SK-N-SH (cell line): ENCODE data around the gene MYH11. TPM values are rescaled to one million over a fixed set of nuclear protein-coding genes. Genes with fewer than 3 reads are reported as not detected.

Experiments used
- CTCF ChIA-PET: fragments of 300-600, 350-600 bp; formaldehyde crosslinking; extraction: SDS; loops from one replicate; lab custom pipeline; 2021; lab: Yijun Ruan, JAX
- POLR2A ChIA-PET: fragments of 350-600 bp; sonication (Branson Sonifier 250); formaldehyde crosslinking; extraction: SDS; loops from one replicate; lab custom pipeline; 2020; ENCODE audit warnings: antibody characterized with exemption, inconsistent platforms; lab: Yijun Ruan, JAX
- DNase-seq: peaks from one replicate; pipeline ENCODE4 v3.0.0; 2012
- H2AFZ ChIP-seq: fragments of 200-600 bp; sonication (generic); 2 replicates; pipeline ENCODE4 v1.8.1; 2016; ENCODE audit warnings: antibody characterized with exemption, mild to moderate bottlenecking, low read depth
- H3F3A ChIP-seq: fragments of 200-600 bp; sonication (generic); replicated peaks from 2 replicates; pipeline ENCODE3; 2016; ENCODE audit warnings: antibody characterized with exemption, mild to moderate bottlenecking; ENCODE audit not compliant: insufficient read depth
- H3K27ac ChIP-seq, 2 experiments: fragments of 200-500 bp in 1 of 2; fragments of 200-600 bp in 1 of 2; sonication (Bioruptor generic) in 1 of 2; sonication (generic), shearing (Covaris generic) in 1 of 2; 2 replicates each; pipeline versions ENCODE4 v1.5.1 to v1.6.1; 2014 to 2016; ENCODE audit warnings: low read depth in 2 of 2, inconsistent platforms in 1 of 2, low read length in 1 of 2, mild to moderate bottlenecking in 1 of 2, mixed read lengths in 1 of 2
- H3K27me3 ChIP-seq: fragments of 200-600 bp; sonication (generic), shearing (Covaris generic); 2 replicates; pipeline ENCODE4 v1.6.1; 2016; ENCODE audit warnings: mixed run types; ENCODE audit not compliant: insufficient read depth
- H3K36me3 ChIP-seq, 2 experiments: fragments of 200-500 bp in 1 of 2; fragments of 200-600 bp in 1 of 2; sonication (Bioruptor generic) in 1 of 2; sonication (generic) in 1 of 2; replicated peaks in 1 of 2; 2 replicates each; pipeline versions ENCODE3 to v1.5.1; 2014 to 2016; ENCODE audit warnings: low read length in 1 of 2, mild to moderate bottlenecking in 1 of 2; ENCODE audit not compliant: insufficient read depth in 2 of 2, control insufficient read depth in 1 of 2
- H3K4me1 ChIP-seq, 2 experiments: fragments of 200-500 bp in 1 of 2; fragments of 200-600 bp in 1 of 2; sonication (Bioruptor generic) in 1 of 2; sonication (generic), shearing (Covaris generic) in 1 of 2; 2 replicates each; pipeline versions ENCODE4 v1.5.1 to v1.6.1; 2014 to 2016; ENCODE audit warnings: low read depth in 1 of 2, low read length in 1 of 2, mixed run types in 1 of 2; ENCODE audit not compliant: insufficient read depth in 2 of 2, control insufficient read depth in 1 of 2
- H3K4me2 ChIP-seq: fragments of 200-600 bp; sonication (generic), shearing (Covaris generic); 2 replicates; pipeline ENCODE4 v1.6.1; 2017; ENCODE audit warnings: mixed run types
- H3K4me3 ChIP-seq, 2 experiments: fragments of 200-500 bp in 1 of 2; fragments of 200-600 bp in 1 of 2; sonication (Bioruptor generic) in 1 of 2; sonication (generic), shearing (Covaris generic) in 1 of 2; 2 replicates each; pipeline versions ENCODE4 v1.5.1 to v1.8.1; 2014 to 2016; ENCODE audit warnings: low read depth in 2 of 2, inconsistent platforms in 1 of 2, low read length in 1 of 2, mild to moderate bottlenecking in 1 of 2, mixed read lengths in 1 of 2, moderate library complexity in 1 of 2
- H3K79me2 ChIP-seq: fragments of 200-600 bp; sonication (generic); 2 replicates; pipeline ENCODE4 v1.8.1; 2017; ENCODE audit warnings: mild to moderate bottlenecking; ENCODE audit not compliant: insufficient read depth
- H3K9ac ChIP-seq: fragments of 200-600 bp; sonication (generic); 2 replicates; pipeline ENCODE4 v1.6.1; 2017; ENCODE audit warnings: mixed run types
- H3K9me2 ChIP-seq: fragments of 200-600 bp; sonication (generic); 2 replicates; pipeline ENCODE4 v1.6.1; 2017; ENCODE audit warnings: mixed run types
- H3K9me3 ChIP-seq: fragments of 200-600 bp; sonication (generic); 2 replicates; pipeline ENCODE4 v1.6.1; 2017; ENCODE audit warnings: mixed run types, mild to moderate bottlenecking, moderate library complexity
- H4K20me1 ChIP-seq: fragments of 200-600 bp; sonication (generic); 2 replicates; pipeline ENCODE4 v1.6.1; 2017; ENCODE audit warnings: mild to moderate bottlenecking, mixed run types; ENCODE audit not compliant: insufficient read depth
- CHD2 ChIP-seq: fragments of 150-350 bp; IDR thresholded peaks from 2 replicates; pipeline ENCODE4 v1.6.1; 2018; ENCODE audit warnings: low read length; ENCODE audit not compliant: partially characterized antibody
- CTCF ChIP-seq: fragments of 200-600 bp; sonication (generic); IDR thresholded peaks from 2 replicates; pipeline ENCODE4 v1.6.1; 2017; ENCODE audit warnings: antibody characterized with exemption, mild to moderate bottlenecking, moderate library complexity
- EP300 ChIP-seq, 2 experiments: IDR thresholded peaks; 2 replicates each; pipeline versions ENCODE4 v1.4.0 to v1.6.1; 2012; ENCODE audit warnings: borderline replicate concordance in 1 of 2, low read depth in 1 of 2, low read length in 1 of 2
- EZH2phosphoT487 ChIP-seq: fragments of 200-600 bp; sonication (generic); IDR thresholded peaks from 2 replicates; pipeline ENCODE4 v1.6.1; 2017; ENCODE audit warnings: low read depth, mixed run types, mild to moderate bottlenecking, antibody characterized with exemption, moderate library complexity, borderline replicate concordance
- GATA2 ChIP-seq: sonication (generic); formaldehyde crosslinking; IDR thresholded peaks from 2 replicates; pipeline ENCODE4 v1.5.0; 2020; ENCODE audit warnings: mild to moderate bottlenecking, missing genetic modification reagents
- IRF3 ChIP-seq: fragments of 150-350 bp; IDR thresholded peaks from 2 replicates; pipeline ENCODE4 v1.6.1; 2016; ENCODE audit warnings: mild to moderate bottlenecking, low read depth, low read length
- JUND ChIP-seq: IDR thresholded peaks from 2 replicates; pipeline ENCODE4 v1.4.0; 2012
- MAX ChIP-seq: IDR thresholded peaks from 2 replicates; pipeline ENCODE4 v1.4.0; 2012; ENCODE audit warnings: low read depth
- NFIC ChIP-seq: IDR thresholded peaks from 2 replicates; pipeline ENCODE4 v1.4.0; 2012; ENCODE audit warnings: borderline replicate concordance
- POLR2AphosphoS5 ChIP-seq: IDR thresholded peaks from 2 replicates; pipeline ENCODE4 v1.6.1; 2012; ENCODE audit warnings: low read depth, low read length
- RCOR1 ChIP-seq: fragments of 150-350 bp; IDR thresholded peaks from 2 replicates; pipeline ENCODE4 v1.6.1; 2017; ENCODE audit warnings: antibody characterized with exemption, low read length
- REST ChIP-seq: IDR thresholded peaks from 2 replicates; pipeline ENCODE4 v1.6.1; 2012; ENCODE audit warnings: mild to moderate bottlenecking, low read depth, low read length, moderate library complexity
- RXRA ChIP-seq: IDR thresholded peaks from 2 replicates; pipeline ENCODE4 v1.4.0; 2012; ENCODE audit warnings: low read depth, mild to moderate bottlenecking, borderline replicate concordance
- SIN3A ChIP-seq: IDR thresholded peaks from 2 replicates; pipeline ENCODE4 v1.6.1; 2012; ENCODE audit warnings: low read depth, mild to moderate bottlenecking, low read length, moderate library complexity, borderline replicate concordance
- SMC3 ChIP-seq: IDR thresholded peaks from 2 replicates; pipeline ENCODE4 v1.6.1; 2012; ENCODE audit warnings: low read depth, low read length, improper control_type of control experiment
- TCF12 ChIP-seq: IDR thresholded peaks from 2 replicates; pipeline ENCODE4 v1.4.0; 2012
- YY1 ChIP-seq: IDR thresholded peaks from 2 replicates; pipeline ENCODE4 v1.4.0; 2012; ENCODE audit warnings: low read depth, mild to moderate bottlenecking
- ZBTB33 ChIP-seq: IDR thresholded peaks from 2 replicates; pipeline ENCODE4 v1.4.0; 2012; ENCODE audit warnings: low read depth, borderline replicate concordance
- WGBS: methylation state at CpG from one replicate; pipeline ENCODE4 v1.1.6; 2017; ENCODE audit warnings: low lambda C conversion rate; 5-methylcytosine and 5-hydroxymethylcytosine counted together
- polyA plus RNA-seq, 3 experiments: library from polyadenylated mRNA; depleted of rRNA; stranded (reverse); fragments of >200 nt; gene quantifications; 2 replicates each; pipeline ENCODE4 v1.2.3, GENCODE V29; 2012

MYH11 gene
- polyA plus RNA-seq, 1 of the 3 experiments (the other 2 are of a cell fraction): 0.02 TPM

- H4K20me1 ChIP-seq: no peaks in the 10 kb centered on the region
- no peak overlapping the region for H2AFZ ChIP-seq
- H3K9ac ChIP-seq: no peak overlapping the region
- ChIA-PET POLR2A (no interaction called here), CTCF (interaction anchor here (0.6 kb wide), 1 partner anchor 15 kb away, joined by 5 read pairs; no protein-coding TSS in a partner anchor)
- no peak overlapping the region for H3K27ac ChIP-seq
- DNase-seq: no peak
- no peaks in the 10 kb centered on the region for H3K4me1 ChIP-seq
- H3K79me2 ChIP-seq: no peaks in the 10 kb centered on the region
- no peaks in the 10 kb centered on the region for H3F3A ChIP-seq
- H3K4me3 ChIP-seq: no peak overlapping the region
- TF ChIP-seq ZBTB33 (no peak), MAX (no peak), EP300 (IDR thresholded peaks at IDR 0.05; ENCODE audit: borderline replicate concordance in 1 of 2, low read depth in 1 of 2, low read length in 1 of 2) (no peak)
- H3K9me2 ChIP-seq: no peaks in the 10 kb centered on the region
- H3K4me2 ChIP-seq: no peak overlapping the region
- 52% methylated on average over 6 of the region's 6 CpGs for WGBS
- H3K9me3 ChIP-seq: no peaks in the 10 kb centered on the region
- H3K36me3 ChIP-seq: no peaks in the 10 kb centered on the region
- H3K27me3 ChIP-seq: peaks cover 5% of the 10 kb centered on the region; the same call in 1 of the 2 replicates
Observed at GRCh38 chr16:15836074-15836473, 20.8 kb downstream of the MYH11 start.

GRCh38 chr16:15835136-15835878, 21.5 kb downstream of the MYH11 start:
- no peaks in the 10 kb centered on the region for H3K4me1 ChIP-seq
- H3K4me3 ChIP-seq: no peak overlapping the region
- no peaks in the 10 kb centered on the region for H3F3A ChIP-seq
- POLR2A ChIA-PET: no interaction called here
- H3K4me2 ChIP-seq: no peak overlapping the region
- no peak for DNase-seq
- H3K36me3 ChIP-seq: no peaks in the 10 kb centered on the region
- peaks cover 5% of the 10 kb centered on the region; the same call in 1 of the 2 replicates for H3K27me3 ChIP-seq
- H3K27ac ChIP-seq: no peak overlapping the region
- TF ChIP-seq NFIC (no peak), CHD2 (no peak), EZH2phosphoT487 (no peak), SIN3A (no peak), POLR2AphosphoS5 (no peak), GATA2 (CRISPR knock-in tag) (no peak), TCF12 (no peak), IRF3 (no peak), CTCF (no peak), RCOR1 (no peak), REST (no peak), YY1 (no peak), RXRA (no peak), JUND (no peak), SMC3 (no peak)
- no peaks in the 10 kb centered on the region for H3K79me2 ChIP-seq
- CTCF ChIA-PET: interaction anchor here (0.6 to 2.9 kb wide), 2 partner anchors 14 kb away, joined by 5 to 19 read pairs; no protein-coding TSS in a partner anchor
- 69% methylated on average over 2 of the region's 2 CpGs for WGBS
- no peaks in the 10 kb centered on the region for H3K9me2 ChIP-seq
- H3K9ac ChIP-seq: no peak overlapping the region
- no peak overlapping the region for H2AFZ ChIP-seq
- no peaks in the 10 kb centered on the region for H3K9me3 ChIP-seq
- H4K20me1 ChIP-seq: no peaks in the 10 kb centered on the region
